ENCODE data around the gene CREBBP.
"Not testable (repeated sequence)": the region's sequence is repeated elsewhere in the genome, so short reads cannot be mapped to it uniquely, and the experiment has no call there.

Gene CREBBP

GRCh38 chr16:3717235-3718018, 163.1 kb downstream of the CREBBP start, which contains the start of gene TRAP1:
Gene TRAP1, minus strand, starts transcription at chr16:3717524. Its CDS starts 16 bp downstream, at chr16:3717508.
- Mint-ChIP-seq H3K4me1 (peaks cover 16% of the 10 kb centered on the region), H3K27me3 (ENCODE audit: low read depth) (no peaks in the 10 kb centered on the region), H3K4me3 (peak within 1 kb of the TSS; percentile 89 to 91 (median 90)), H3K36me3 (ENCODE audit: low read depth) (peaks cover 19% of the 10 kb centered on the region), H3K9me3 (no peaks in the 10 kb centered on the region), H3K27ac (peak within 1 kb of the TSS; percentile 79 to 91 (median 85))
- TF ChIP-seq CTCF (IDR thresholded peaks at IDR 0.05; ENCODE audit: unreplicated experiment in 3 of 3): no peak

- peak overlapping the region; percentile 85 to 89 (median 86) for H3K4me3 Mint-ChIP-seq
- H3K4me1 Mint-ChIP-seq: peaks cover 16% of the 10 kb centered on the region
- H3K9me3 Mint-ChIP-seq: no peaks in the 10 kb centered on the region
- no peak for TF ChIP-seq CTCF (IDR thresholded peaks at IDR 0.05; ENCODE audit: unreplicated experiment in 3 of 3)
- no peaks in the 10 kb centered on the region for H3K27me3 Mint-ChIP-seq (ENCODE audit: low read depth)
- peaks cover 19% of the 10 kb centered on the region for H3K36me3 Mint-ChIP-seq (ENCODE audit: low read depth)
- peak overlapping the region; percentile 30 to 44 (median 44) for H3K27ac Mint-ChIP-seq
These were observed 163.7 kb downstream of the CREBBP start for GRCh38 chr16:3716831-3717234.

DNA sequence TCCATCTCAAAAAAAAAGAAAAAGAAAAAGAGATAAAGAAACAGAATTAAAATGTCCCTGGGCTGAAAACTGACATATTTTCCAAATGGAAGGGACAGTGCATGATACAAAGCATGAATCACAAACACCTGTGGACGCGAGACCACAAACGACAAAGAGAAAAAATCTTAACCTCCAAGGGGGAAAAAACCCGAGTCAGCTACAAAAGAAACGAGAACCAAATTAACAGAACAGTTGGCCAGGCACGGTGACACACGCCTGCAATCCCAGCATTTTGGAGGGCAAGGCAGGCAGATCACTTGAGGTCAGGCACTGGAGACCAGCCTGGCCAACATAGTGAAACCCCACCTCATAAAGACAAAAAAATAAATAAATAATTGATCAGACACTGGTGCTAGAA, 165.1 kb downstream of the CREBBP start:
- Mint-ChIP-seq H3K27ac (no peak overlapping the region), H3K9me3 (no peaks in the 10 kb centered on the region), H3K4me1 (peaks cover 16% of the 10 kb centered on the region), H3K27me3 (ENCODE audit: low read depth) (no peaks in the 10 kb centered on the region), H3K36me3 (ENCODE audit: low read depth) (peaks cover 19% of the 10 kb centered on the region), H3K4me3 (peak overlapping the region; percentile 64 to 77 (median 71))
- no peak for TF ChIP-seq CTCF (IDR thresholded peaks at IDR 0.05; ENCODE audit: unreplicated experiment in 3 of 3)

GRCh38 chr16:3714378-3714777, 166.1 kb downstream of the CREBBP start:
- not testable (repeated sequence) for H3K27ac Mint-ChIP-seq; H3K27me3 Mint-ChIP-seq (ENCODE audit: low read depth); H3K9me3 Mint-ChIP-seq
- Mint-ChIP-seq H3K36me3 (ENCODE audit: low read depth) (peaks cover 24% of the 10 kb centered on the region), H3K4me1 (peaks cover 16% of the 10 kb centered on the region), H3K4me3 (peak overlapping the region; percentile 28 to 77 (median 53))

DNA sequence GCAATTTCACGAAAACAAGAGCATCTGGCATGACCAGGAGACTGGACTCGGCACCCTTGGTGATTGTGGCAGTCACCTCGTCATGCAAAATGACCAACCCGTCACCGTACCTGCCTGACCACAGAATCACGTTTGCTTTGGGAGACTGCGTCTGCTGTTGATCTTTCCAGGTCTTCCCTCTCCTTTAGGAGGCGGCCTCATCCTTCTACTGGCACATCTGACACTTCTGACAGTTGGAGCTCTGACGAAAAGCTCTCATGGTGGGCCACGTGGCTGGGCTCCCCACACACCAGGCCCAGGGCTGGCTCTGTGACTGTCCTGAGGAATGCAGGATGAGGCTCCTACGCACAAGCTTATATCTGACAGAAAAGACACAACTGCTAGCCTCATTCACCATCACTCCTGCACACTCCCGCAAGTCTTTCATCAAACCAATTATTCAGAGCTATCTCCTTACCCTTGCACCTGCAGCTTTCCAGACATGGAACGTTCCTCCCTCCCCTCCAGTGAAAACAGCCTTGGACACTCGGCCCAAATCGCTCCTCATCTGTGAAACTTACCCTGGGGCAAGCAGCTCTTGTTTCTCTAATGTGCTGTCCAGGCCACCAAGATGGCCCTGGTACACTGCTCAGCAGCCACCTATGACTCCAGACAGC, 166.8 kb downstream of the CREBBP start:
- H3K36me3 Mint-ChIP-seq (ENCODE audit: low read depth): peaks cover 24% of the 10 kb centered on the region
- H3K4me3 Mint-ChIP-seq: peak overlapping the region in 2 of 3 experiments; percentile 50 to 53
- no peak for TF ChIP-seq CTCF (IDR thresholded peaks at IDR 0.05; ENCODE audit: unreplicated experiment in 3 of 3)
- peaks cover 16% of the 10 kb centered on the region for H3K4me1 Mint-ChIP-seq
- no peak overlapping the region for H3K27ac Mint-ChIP-seq
- no peaks in the 10 kb centered on the region for H3K27me3 Mint-ChIP-seq (ENCODE audit: low read depth)
- H3K9me3 Mint-ChIP-seq: no peaks in the 10 kb centered on the region

DNA sequence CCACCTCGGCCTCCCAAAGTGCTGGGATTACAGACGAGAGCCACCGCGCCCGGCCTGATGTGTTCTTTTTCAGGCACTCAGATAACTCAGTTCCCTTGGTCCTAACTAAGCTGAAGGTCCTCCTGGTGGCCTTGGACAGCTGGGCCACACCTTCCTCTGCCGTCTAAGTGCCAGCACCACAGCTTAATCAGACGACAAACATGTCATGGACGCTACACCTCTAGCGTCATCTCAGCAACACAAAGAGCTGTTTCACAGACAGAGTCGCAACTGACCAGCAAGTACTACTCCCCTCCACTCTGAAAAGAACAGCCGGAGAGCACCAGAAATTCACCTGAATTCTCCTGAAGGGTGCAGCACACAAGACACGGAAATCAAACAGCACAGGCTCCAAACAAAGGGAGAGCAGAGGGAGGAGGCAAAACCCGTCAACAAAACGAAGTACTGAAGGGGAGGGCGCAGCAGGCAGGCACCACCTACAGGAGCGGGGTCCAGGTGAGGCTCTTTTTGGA, 167.6 kb downstream of the CREBBP start:
- Mint-ChIP-seq H3K4me1 (peaks cover 13% of the 10 kb centered on the region), H3K36me3 (ENCODE audit: low read depth) (peaks cover 24% of the 10 kb centered on the region), H3K27me3 (ENCODE audit: low read depth) (no peaks in the 10 kb centered on the region), H3K9me3 (no peaks in the 10 kb centered on the region), H3K4me3 (peak overlapping the region in 2 of 3 experiments; percentile 22 to 50), H3K27ac (peak overlapping the region in 1 of 3 experiments; percentile 43)
- no peak for TF ChIP-seq CTCF (IDR thresholded peaks at IDR 0.05; ENCODE audit: unreplicated experiment in 3 of 3)
